NCI-H1105 (cell line): Measurements from ENCODE around the gene REN.

Experiments used
- DNase-seq: peaks from one replicate; lab custom pipeline; 2025; lab: John Stamatoyannopoulos, UW

The REN gene

GRCh38 chr1:204130981-204131892 lies 34.9 kb downstream of the REN start:
- DNase-seq: no peak

- peak; percentile 85 for DNase-seq
These were observed 36.0 kb downstream of the REN start for GRCh38 chr1:204130178-204130577.

DNA sequence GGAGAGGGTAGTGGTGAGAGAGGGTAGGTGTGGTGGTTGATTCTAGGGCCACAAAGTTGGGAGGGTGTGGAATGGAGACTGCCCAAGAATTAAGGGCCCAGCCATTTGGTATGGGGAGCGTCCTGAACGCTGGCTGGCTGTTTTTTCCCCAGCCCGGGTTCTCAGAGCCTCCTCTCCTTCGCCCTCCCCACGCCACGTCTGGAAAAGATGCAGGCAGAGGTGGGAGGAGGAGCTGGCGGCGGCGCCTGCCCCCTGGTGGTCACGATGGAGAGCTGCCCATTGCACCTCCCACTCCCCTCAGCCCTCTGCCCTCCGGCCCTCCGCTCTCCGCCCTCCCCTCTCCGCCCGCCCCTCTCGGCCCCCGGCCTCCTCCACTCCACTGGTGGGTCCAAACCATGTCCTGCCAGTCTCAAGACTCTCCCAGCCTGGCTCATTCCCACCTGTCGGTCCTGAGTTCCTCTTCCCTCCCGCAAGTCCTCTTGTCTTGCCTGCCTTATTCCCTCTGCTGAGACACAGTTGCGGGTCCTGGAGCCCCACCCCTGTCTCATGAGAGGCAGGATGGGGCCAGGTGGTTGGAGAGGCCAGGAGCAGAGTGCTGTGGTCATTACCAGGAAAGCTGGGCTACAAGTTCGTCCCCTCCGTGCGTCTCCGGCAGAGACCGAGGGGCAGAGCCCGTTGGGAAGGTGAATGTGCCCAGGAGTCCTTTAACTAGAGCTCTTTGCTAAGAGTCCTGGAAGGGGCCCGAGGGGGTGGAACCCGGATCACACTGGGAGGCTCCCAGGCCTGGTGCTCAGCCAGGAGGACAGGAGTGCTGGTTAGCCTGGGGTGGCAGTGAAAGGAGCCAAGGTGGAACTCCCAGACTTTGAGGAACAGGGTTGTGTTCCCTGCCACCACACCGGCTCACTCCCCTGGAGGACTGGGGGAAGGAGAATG lies 36.9 kb downstream of the REN start:
- DNase-seq: peak; percentile 67

GRCh38 chr1:204128464-204128963 lies 37.6 kb downstream of the REN start:
- DNase-seq: no peak

GRCh38 chr1:204127597-204128242 lies 38.4 kb downstream of the REN start:
- peak; percentile 63 for DNase-seq

GRCh38 chr1:204126956-204127355 lies 39.2 kb downstream of the REN start:
- no peak for DNase-seq

DNA sequence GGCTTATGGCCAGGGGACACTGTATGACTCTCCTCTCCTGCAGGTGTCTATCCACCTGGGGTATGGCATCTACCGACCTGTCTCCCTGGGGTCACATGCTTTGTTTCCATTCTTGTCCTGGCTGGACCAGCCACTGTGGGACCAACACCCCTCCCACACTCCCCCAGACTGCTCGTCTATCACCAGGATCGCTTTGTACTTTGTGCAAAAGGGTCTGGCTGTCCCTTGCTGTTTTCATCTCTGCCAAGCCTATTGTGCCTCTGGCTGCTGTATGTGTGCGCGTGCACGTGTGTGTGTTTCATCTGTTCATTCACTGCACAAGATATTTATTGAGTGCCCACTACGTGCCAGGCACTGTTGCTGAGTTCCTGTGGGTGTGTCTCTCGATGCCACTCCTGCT lies 39.8 kb downstream of the REN start:
- no peak for DNase-seq

DNA sequence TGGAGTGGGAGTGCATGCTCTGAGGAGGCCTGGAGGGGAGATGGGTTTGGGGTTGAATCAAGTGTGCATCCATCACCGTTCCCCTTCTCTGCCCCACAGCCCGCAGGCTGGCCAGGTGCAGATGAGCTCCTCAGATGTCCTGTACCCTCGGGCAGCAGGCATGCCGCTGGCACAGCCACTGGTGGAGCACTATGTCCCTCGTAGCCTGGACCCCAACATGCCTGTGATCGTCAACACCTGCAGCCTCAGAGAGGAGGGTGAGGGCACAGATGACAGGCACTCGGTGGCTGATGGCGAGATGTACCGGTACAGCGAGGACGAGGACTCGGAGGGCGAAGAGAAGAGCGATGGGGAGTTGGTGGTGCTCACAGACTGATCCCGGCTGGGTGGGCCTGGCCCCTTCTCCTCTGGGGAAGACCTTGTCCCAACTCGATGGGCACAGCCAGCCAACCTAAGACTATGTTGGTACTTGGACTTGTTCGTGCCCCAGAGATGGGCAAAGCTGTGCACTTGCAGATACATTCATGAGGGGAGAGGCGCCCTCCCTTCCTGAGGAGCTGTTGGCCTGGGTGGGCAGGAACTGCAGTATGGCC lies 40.3 kb downstream of the REN start:
- DNase-seq: no peak

GRCh38 chr1:204124639-204125038 lies 41.5 kb downstream of the REN start:
- DNase-seq: no peak

DNA sequence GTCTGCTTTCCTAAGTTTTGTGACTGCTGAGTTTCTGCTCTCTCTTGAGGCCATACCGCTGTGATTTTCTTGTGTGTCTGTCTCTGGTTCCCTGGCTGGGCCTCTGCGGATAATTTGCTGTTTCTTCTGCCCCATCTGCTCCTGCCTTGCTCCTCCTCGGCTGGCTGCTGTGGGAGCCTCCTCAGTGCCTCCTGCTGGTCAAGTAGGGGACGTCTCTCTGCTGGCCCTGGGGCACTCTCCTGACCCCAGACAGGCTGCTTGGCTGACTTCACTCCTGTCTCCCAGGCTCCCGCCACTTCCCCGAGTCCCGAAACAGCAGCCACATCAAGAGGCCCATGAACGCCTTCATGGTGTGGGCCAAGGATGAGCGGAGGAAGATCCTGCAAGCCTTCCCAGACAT lies 42.8 kb downstream of the REN start:
- no peak for DNase-seq

GRCh38 chr1:204121840-204122555 lies 44.1 kb downstream of the REN start:
- DNase-seq: no peak

- no peak for DNase-seq
These were observed 49.6 kb downstream of the REN start for GRCh38 chr1:204116539-204116938.

DNA sequence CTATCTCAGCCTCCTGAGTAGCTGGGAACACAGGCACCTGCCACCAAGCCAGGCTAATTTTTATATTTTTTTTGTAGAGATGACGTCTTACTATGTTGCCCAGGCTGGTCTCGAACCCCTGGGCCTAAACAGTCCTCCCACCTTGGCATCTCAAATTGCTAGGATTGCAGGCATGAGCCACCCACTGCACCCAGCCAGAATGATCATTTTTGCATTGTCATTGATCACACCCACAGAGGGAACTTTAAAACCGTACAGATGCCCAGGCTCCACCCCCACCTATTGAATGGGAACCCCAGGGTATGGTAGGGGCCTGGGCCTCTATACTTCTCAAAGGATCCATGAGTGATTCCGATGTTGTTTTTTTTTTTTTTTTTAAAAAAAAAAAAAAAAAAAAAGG lies 51.0 kb downstream of the REN start:
- no peak for DNase-seq

DNA sequence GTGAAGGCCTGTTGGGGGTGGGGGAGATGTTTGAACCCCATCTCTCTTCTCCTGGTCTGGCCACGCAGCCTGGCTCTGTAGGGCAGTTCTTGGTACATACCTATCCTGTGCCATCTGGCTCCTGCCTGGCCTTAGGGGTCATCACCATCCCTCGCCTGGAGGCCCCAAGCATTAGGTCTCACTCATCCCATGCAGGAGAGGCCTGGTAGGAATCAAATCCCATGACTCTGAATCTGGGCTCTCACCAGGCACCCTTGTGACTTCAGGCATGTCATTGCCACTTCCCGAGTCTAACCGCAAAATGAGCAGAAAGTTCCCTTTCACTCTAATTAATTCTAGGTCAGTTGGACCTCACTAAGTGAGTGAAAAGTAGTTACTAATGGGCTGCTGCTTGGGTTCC lies 51.5 kb downstream of the REN start:
- DNase-seq: no peak

DNA sequence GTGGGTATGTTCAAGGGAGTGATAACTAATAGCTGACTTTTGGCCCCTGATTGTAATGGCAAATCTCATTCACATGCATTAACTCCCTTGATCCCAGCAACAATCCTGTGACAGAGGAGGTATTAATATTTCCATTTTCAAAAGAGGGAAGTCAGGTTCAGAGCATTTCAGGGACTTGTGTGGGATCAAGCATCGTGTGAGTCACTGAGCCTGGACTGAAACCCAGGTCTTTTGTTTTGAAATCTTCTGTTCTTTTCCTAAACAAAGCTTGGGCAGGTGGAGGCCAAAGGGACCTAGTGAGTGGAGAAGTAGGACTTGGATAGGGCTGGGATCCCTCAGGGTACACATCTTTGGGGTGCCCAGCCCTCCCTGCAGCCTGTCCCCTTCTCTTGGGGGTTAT lies 52.2 kb downstream of the REN start:
- DNase-seq: no peak

DNA sequence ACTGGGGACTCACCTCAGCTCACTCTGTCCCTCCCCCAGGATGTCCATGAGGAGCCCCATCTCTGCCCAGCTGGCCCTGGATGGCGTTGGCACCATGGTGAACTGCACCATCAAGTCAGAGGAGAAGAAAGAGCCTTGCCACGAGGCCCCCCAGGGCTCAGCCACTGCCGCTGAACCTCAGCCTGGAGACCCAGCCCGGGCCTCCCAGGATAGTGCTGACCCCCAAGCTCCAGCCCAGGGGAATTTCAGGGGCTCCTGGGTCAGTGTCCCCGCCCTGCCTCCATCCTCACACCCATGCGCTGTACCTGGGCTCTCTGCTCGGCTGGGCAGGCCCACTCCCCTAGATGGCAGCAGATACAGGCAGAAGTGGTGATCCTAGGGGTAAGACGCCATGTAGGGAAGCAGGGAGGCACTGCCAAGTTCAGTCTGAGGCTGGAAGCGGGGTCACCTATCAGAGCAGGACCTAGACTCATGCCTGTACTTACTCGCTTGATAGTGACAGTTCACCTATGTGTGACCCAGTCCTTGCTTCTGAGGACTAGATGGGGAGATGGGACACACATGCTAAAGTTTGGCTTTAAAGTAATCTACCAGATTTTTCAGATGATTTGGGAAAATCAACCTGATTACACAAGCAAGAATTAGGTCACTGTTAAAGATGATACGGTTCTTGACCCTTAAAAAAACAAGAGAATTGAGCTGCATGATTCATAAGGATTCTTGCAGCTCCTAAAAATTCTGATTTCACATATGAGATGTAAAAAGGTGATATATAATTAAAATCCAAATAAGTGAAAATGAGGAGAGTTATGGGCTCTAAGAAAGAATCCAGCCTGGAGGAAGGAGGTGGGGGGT lies 53.0 kb downstream of the REN start:
- DNase-seq: no peak

- DNase-seq: no peak
These were observed 55.1 kb downstream of the REN start for GRCh38 chr1:204110894-204111633.

DNA sequence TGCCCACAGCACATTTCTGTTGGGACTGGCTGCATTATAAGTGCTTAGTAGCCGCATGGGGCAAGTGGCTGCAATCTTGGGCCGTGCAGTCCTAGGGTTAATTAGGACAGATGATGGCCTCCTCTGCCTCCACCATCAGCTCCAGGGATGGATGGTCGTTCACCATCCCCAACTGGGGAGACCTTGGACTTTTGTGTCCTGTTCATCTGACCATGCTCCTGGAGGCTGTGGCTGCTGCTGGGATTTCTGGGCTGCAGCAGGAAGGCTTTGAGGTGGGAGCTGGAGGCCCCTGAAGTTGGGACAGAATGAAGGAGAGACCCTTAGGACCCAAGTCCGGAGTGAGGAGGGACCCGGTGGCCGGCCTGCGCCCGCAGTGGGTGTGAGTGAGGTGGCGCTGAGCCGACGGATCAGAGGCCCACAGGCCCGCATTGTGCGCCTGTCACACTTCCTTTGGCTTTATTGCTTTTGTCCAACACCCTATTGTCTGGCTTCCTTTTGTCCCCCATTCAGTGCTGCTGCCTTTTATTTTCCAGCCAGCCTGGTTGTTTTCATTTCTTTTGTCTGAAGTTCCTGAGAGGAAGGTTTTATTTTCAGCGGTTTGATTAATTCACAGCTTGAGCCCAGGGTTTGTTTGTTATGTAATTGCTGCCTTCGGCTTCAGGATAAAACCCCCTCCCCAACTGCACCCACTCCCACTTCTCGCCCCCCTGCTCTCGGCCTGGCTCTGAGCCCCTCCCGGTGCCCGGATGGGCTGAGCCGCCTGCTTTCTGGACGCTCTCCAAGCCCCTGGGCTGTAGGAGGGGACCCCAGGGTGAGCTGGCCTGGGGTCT lies 57.6 kb downstream of the REN start:
- DNase-seq: no peak

DNA sequence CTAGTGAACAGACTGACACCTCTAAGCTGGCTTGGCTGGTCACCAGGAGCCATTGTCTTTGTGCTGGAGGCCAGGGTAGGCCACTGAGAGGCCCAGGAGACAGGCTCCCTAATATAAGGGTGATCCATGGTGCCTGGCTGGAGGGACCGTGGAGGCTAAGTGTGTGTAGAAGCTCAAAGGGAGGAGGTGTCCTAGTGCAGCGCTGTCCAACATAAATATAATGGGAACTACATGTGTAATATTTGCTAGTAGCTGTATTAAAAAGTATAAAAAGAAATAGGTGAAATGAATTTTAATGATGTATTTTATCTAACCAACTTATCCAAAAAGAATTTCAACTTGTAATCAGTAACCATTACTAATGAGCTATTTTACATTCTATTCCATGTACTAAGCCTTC lies 58.2 kb downstream of the REN start:
- DNase-seq: no peak
